HG02981 (cell line): ENCODE data around the gene GJB5.

Source experiments
- ATAC-seq: cut with Tn5 transposase; IDR thresholded peaks from one replicate; pipeline ENCODE4 v1.9.1; 2021; ENCODE audit warnings: mild to moderate bottlenecking, moderate library complexity; ENCODE audit not compliant: unreplicated experiment

GJB5 gene

DNA sequence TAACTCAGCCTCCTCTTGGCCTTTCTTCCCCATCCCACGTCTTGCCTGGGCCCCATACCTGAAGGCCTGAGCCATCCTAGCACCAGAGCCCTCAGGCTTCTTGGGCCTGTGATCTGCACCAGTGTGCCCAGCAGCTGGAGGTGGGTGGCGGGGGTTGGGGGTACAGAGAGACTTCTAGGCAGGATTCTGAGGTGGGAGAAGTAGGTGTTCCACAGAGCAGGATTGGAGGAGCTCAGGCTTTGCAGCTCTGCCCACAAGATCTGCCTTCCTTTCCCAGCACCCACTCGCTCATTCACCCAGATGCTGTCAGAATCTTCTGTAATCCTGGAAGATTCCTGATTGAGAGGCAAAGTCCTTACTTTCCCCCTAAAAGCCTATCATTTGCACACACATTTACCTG lies 10.0 kb upstream of the GJB5 start:
- ATAC-seq = no peak

DNA sequence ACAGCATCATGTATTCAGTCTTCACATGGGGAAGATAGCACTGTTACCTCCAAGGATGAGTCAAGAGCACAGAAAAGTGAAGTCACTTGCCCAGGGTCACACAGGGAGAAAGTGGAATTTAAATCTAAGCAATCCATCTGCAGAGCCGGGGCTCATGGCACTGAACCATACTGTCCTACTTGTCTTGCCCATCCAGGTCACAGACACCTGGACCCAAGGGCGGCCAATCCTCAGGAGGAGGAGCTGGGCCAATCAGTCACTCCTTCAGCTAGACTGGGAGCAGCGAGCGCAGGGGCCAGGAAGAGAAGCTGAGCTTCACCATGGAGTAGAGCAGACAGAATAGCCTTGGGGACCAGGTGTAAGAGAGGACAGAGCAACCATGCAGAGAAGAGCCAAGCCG lies 9.2 kb upstream of the GJB5 start:
- ATAC-seq = no peak

DNA sequence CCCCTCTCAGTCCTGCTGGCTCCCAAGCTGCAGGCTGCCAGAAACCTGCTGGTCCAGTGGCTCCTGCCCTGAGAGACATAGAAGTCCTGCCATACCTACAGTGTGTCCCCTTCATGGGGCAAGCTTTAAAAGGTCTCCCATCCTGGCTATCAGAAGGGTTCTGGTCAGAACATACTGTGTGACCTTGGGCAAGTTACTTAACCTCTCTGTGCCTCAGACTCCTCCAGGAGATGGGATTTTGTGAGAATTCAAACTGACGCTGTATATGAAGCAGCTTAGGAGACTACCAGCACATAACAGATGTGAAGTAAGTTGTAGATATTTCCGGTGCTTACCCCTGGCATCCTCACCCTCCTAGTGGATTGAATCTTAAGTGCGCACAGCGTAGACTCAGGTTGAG lies 8.7 kb upstream of the GJB5 start:
- no peak for ATAC-seq

DNA sequence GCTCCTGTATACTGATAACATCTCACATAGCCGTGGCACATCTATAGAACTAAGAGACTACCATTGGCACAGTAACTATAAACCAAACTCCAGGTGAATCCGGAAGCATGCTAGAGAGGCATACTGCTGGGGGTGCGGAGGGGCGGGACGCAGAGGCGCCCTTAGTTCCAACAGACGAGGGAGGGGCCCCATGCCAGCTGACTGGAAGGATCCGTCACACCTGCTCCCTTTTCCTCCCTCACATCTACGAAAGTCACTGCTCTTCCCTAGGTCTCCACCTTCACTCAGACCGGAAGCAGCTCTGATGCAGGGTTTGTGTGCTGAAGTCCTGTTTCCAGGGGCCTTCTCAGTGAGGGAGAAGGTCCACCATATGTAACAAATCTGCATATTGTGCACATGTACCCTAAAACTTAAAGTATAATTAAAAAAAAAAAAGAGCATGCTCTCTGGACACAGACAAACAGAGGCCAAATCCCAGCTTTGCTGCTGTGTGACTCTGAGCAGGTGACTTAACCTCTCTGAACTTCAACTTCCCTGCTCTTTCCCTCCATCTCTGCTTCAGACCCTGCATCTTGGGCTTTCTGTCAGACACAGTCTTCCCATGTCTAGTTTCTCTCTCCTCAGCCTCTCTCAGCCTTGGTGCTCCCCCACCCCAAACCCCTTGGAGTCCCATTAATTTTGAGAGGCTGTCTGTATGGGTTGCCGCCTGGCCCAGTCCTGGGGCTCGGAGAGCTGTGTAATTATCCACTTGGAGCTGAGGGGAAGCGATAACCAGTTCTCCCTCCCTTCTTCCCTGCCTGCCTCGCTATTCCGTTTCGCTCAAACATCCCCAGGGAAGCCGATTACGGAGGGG lies 7.8 kb upstream of the GJB5 start:
- no peak for ATAC-seq

DNA sequence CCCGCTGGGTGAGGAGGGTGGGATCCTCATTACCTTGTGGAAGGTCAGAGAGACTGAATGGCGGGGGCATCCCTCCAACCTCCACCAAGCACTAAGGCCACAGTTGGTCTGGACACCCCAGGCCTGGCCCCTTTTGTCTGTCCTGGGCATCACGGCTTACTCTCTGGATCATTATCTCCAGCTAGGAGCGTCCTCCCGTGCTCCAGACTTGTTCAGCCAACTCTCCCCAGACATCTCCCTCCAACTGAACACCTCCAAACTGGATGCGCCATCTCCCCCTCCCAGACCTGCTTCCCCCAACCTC lies 7.3 kb upstream of the GJB5 start:
- no peak for ATAC-seq

DNA sequence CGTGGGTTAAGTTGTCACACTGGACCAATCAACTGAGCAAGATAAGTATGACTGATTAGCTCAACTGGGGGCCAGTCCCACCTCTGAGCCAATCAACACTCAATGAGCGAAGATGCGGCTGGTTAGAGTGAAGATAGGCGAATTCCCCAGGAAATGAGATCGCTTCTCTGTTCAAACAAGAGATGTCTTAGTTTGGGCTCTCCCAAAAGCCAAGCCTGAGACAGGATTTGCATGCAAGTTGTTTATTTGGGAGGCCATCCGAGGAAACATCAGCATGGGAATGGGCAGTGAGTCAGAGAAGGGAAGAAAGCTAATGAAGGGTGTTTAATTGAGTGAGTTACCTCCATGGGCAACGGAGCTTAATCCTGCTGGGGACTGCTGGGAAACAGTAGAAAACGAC lies 4.9 kb upstream of the GJB5 start:
- ATAC-seq = no peak

DNA sequence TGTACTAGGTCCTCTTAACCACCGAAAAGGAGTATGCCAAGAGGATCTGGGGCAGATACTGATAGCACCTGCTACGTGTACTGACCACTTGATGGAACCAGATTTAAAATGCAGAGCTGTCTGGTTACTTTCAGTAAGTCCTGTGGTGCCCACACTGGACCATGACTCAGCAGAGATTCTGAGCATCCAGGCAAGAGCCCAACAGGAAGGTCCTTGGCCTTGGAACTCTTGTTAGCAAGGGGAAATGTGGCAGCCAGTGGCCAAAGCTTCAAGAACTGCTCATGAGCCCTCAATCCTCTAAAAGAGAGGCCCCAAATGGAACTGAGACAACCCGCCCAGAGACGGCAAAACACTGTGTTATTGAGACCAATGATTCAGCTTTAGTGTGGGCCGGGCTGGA lies 4.2 kb upstream of the GJB5 start:
- ATAC-seq = no peak

DNA sequence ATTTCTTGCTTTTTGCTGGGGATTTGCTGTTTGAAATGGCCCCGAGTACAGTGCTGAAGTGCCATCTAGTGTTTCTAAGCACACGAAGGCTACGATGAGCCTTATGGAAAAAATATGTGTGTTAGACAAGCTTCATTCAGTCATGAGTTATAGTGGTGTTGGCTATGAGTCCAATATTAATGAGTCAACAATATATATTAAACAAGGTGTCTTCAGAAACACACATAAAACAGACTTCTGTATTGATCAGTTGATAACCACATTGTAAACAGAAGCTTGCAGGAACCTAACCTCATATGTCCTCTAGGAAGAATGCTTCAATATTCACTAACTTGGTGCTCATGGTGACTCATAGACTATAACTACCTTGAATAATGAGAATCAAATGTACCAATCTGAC lies 1.7 kb upstream of the GJB5 start:
- no peak for ATAC-seq

DNA sequence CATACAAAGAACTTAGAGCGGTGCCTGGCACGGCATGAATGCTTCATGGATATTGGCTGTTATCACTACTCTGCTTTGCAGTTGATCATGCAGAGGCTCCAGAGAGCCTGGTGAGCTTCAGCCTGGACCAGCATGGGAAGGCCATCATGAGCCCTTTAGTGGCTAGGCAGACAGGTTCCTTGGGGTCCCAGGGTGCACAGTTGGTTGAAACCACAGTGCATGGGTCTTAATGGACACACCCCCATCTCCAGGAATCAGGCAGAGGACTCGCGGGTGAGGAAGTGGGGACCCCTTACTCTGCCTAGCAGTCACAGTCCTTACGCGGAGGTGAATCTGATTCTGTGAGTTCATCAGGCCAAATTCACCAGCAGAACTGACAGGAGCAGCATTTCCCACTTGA lies 1.1 kb downstream of the GJB5 start:
- ATAC-seq = no peak

DNA sequence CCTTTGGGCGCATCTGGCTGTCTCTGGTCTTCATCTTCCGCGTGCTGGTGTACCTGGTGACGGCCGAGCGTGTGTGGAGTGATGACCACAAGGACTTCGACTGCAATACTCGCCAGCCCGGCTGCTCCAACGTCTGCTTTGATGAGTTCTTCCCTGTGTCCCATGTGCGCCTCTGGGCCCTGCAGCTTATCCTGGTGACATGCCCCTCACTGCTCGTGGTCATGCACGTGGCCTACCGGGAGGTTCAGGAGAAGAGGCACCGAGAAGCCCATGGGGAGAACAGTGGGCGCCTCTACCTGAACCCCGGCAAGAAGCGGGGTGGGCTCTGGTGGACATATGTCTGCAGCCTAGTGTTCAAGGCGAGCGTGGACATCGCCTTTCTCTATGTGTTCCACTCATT lies 2.5 kb downstream of the GJB5 start:
- ATAC-seq = no peak

DNA sequence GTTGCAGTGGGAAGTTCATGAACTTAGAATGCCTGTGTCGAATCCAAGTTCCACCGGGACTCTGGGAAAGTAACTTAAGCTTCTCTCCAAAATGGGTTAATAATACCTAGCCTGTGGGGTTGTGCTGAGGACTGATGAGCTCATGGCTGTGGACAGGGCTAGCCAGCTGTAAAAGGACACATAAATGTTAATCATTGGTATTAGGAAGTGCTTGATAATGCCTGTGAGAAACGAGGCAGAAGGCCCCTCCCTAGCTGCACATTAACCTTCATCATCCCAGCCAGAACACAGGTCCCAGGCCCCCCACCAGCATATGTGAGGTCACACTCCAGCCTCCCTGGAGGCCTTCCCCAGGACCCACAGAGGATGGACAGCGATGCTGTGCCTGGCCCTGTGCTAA lies 3.9 kb downstream of the GJB5 start:
- ATAC-seq = no peak

DNA sequence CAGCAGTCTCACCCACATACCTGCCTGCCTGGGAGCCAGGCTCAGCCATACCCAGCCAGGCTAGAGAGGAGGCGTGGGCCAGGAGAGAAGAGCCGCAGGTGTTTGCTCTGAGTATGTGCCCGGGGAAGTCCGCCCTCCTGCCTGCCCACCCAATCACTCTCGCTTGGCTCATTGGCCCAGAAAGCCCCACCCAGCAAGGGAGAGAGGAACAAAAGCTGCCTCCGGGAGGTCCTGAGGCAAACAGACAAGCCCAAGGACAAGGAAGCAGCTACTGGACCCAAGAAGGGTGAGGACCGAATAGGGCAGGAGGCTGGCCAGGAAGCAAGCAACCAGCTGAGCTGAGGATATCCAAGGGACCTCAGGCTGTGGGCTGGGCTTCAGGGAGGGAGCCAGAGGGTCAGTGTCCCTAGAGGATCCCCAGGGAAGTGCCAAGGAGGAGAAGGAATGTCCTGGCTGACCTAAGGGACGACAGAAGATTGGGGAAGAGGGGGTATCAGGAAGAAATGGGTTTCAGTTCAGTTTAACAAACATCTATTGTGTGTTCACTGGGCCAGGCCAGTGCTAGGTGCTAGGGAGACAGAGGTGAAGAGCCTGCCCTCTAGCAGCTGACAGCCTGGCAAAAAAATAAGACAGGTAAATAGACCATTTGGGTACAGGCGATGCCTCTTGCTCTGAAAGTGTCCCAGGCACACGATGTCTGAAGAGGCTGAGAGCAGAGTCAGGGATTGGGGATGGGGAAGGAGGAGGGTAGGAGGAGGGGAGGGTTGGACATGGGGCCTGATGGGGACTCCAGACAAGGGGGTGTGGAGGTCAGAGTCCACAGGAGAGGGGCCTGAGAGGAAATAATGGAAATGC lies 4.9 kb downstream of the GJB5 start, which contains the start of gene GJB4:
TSS of gene GJB4 (plus strand) at position 238 of the 855 bp plus-strand sequence. CDS start 1,515 bp downstream, outside the sequence.
- ATAC-seq = no peak

DNA sequence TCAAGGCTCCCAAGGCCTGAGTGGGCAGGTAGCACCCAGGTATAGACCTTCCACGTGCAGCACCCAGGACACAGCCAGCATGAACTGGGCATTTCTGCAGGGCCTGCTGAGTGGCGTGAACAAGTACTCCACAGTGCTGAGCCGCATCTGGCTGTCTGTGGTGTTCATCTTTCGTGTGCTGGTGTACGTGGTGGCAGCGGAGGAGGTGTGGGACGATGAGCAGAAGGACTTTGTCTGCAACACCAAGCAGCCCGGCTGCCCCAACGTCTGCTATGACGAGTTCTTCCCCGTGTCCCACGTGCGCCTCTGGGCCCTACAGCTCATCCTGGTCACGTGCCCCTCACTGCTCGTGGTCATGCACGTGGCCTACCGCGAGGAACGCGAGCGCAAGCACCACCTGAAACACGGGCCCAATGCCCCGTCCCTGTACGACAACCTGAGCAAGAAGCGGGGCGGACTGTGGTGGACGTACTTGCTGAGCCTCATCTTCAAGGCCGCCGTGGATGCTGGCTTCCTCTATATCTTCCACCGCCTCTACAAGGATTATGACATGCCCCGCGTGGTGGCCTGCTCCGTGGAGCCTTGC lies 6.4 kb downstream of the GJB5 start:
- no peak for ATAC-seq

DNA sequence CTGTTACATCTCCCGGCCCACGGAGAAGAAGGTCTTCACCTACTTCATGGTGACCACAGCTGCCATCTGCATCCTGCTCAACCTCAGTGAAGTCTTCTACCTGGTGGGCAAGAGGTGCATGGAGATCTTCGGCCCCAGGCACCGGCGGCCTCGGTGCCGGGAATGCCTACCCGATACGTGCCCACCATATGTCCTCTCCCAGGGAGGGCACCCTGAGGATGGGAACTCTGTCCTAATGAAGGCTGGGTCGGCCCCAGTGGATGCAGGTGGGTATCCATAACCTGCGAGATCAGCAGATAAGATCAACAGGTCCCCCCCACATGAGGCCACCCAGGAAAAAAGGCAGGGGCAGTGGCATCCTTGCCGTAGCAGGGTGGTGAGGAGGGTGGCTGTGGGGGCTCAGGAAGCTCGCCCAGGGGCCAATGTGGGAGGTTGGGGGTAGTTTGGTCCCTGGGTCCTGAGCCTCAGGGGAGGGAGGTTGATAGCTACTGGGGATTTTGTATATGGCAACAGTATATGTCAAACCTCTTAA lies 7.0 kb downstream of the GJB5 start:
- no peak for ATAC-seq

DNA sequence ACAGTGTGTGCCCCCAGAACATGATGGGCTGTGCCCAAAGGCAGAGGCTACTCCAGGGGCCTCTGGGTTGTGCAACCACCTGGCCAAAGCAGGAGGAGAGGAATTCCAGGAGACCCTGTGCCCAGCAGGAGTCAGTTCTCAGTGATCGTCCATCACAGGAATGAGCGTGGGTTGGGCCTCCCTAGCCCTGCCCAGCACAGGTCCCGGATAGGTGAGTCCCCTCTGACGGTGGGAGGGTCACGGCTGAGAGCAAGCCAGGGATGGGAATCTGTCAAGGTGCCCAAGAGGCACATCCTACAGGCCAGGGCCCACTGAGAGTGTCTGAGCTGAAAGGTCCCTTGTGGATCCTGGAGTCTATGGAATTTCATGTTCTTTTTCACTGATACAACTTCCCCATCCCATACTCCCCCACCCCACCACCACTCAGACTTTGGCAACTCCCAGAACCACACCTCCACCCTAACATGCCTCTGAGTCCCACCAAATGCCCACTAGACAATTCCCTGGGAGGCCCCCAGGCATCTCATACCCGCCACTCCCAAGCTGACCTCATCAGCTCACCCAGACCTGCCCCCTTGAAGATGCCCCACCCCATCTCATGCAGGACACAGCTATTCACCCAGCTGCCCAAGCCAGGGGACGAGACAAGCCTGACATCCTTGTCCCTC lies 7.8 kb downstream of the GJB5 start:
- no peak for ATAC-seq

DNA sequence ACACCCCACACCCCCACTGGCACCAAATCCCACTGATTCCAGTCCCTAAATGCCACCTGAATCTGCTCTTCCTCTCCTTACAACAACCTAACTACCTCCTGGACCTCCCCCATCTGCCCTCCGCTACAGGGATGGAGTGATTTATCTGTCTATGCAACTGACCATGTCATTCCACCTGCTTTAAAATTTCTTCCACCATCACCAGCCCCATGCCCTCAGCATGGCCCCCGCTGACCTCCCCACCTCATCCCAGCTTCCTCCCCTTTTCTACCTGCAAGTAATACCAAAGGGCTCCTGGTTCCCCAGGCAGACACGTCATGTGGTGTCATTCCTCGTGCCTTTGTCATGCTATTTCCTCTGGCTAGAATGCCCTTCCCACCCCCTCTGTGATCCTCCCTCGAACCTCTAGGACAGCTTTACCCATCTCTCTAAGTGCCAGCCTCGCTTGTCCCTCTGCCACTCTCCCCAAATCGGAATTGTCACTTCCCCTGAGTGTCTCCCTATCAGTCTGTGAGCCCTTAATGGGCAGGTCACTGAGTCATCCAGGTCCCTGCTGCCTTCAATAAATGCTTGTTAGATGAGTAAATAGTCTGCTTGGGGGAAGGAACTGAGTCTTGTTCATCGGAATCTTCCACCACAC lies 8.4 kb downstream of the GJB5 start:
- no peak for ATAC-seq

DNA sequence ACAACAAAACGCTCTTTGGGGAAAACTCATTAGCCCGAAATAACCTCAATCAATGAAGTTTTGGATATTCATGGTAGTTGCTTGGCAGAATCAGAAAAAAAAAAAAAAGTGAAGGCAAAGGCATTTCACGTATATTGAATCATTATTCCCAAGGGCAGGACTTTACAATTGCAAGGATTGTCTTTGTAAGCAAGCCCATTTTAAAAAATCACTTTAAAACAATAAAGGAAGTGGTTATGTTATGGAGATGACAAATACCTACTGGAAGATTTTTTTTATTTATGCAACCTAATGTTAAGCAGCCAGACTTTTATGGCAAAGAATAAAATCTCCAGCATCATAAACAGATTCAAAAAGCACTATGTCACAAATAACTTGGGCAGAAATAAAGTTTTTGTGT lies 14.0 kb downstream of the GJB5 start:
- no peak for ATAC-seq

DNA sequence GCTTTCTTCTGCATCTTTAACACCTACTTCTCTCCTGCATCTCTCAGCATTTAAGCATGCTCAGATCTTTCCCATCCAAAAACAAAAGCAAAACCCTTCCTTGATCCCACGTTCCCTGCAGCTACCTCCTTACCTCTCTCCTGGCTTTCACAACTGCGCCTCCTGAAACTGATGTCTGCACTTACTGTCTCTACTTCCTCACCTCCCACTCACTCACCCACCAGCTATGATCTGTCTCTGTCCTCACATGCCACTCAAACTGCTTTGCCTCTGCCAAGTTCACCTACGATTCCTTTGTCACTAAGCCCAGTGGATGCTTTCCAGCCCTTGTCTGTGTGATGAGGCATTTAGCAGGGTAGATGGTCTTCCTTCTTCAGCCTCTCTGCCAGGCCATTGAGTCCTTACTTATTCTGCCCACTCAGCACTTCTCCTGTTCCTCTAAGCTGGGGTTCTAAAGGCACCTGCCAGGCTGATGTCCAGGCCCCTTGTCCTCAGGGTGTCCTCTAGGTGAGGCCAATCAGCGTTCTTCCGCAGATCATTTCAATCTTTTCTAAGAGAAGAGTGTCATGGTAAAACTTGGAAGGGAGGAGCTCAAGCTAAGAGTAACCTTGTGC lies 16.2 kb downstream of the GJB5 start:
- ATAC-seq = no peak

DNA sequence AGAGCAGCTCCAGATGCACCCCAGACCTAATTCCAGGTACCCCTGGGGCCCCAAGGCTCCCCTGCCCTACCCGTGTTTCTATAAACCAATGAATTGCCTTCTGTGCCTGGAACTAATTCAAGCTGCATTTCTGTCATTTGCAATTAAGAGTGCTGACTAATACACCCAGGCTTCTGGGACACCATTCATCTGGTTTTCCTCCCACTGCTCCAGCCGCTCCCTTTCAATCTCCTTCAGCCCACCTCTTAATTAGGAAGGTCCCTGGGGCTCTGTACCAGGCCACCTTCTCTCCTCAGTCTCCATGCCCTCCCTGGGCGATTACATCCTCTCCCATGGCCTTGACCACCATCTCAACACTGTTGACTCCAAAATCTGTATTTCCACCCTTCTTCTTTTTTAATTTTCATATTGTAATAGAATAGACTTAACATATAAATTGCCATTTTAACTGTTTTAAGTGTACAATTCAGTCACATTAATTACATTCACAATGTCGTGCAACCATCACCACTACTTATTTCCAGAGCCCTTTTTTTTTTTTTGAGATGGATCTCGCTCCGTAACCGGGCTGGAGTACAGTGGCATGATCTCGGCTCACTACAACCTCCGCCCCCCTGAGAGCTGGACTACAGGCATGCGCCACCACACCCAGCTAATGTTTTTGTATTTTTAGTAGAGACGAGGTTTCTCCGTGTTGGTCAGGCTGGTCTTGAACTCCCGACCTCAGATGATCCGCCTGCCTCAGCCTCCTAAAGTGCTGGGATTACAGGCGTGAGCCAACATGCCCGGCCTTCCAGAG lies 16.9 kb downstream of the GJB5 start:
- no peak for ATAC-seq
